DMS114 treated with DMSO at 0.1 percent for 48 hours (cell line): ENCODE measurements around the gene CCR4.
"Not testable (repeated sequence)": the region's sequence is repeated elsewhere in the genome, so short reads cannot be mapped to it uniquely, and the experiment has no call there.

Experiments
- DNase-seq: peaks from one replicate; lab custom pipeline; 2025; ENCODE audit not compliant: unreplicated experiment; lab: John Stamatoyannopoulos, UW

Gene CCR4

DNA sequence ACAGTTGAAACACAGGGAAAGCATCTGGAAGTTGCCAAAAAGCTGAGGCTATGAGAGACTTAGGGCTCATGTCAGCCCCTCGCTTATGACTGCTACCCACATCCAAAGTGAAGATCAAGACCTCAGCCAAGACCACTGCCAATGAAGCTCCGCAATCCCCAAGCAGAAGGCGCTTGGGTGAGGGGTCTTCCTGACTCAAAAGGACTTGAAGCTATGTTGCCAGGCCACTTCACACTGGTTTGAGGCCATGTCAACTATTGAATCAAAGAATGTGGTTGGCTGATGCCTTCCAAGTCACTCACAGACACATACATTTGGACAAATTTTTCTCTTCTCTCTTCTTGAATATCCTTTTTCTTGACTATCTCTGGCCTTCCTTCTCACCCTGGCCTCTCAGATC is 928 bp upstream of the CCR4 start:
- no peak for DNase-seq

GRCh38 chr3:32952369-32953077 is 1.1 kb downstream of the CCR4 start:
- DNase-seq: no peak

GRCh38 chr3:32954506-32954905 is 3.1 kb downstream of the CCR4 start:
- no peak for DNase-seq

GRCh38 chr3:32956750-32957570 is 5.5 kb downstream of the CCR4 start:
- no peak for DNase-seq

DNA sequence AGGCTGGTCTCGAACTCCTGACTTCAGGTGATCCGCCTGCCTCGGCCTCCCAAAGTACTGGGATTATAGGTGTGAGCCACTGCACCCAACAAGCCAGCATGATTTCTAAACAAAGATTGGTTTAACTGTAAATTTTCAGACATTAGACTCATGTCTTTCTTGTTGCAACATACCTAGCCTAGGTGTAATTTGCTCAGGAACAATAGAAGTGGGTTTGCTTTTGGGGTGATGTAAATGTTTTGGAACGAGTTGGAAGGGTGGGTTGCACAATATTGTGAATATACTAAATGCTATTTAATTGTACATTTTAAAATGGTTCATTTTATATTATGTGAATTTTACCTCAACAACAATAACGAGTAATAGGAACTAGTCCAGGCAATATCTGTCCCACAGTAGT is 7.1 kb downstream of the CCR4 start:
- no peak for DNase-seq

DNA sequence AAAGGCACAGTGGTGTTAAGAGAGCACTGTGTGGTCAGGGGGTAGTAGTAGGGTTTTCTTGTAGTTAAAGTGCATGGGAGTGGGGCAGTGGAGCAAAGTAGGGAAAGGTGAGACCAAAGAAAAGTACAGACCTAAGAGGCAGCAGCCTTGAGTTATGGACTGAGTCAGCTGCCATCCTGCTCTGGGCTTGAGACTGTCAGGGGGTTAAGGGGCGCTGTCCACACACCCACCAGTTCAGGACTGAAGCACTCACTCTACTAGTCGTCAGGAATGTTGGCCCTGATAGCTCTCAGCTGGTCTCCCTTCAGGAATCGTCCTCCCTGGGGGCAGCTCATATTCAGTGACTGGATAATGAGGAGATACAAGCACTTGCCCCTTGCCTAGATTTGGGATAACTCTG is 7.9 kb downstream of the CCR4 start:
- no peak for DNase-seq

GRCh38 chr3:32960404-32961170 is 9.1 kb downstream of the CCR4 start:
- no peak for DNase-seq

DNA sequence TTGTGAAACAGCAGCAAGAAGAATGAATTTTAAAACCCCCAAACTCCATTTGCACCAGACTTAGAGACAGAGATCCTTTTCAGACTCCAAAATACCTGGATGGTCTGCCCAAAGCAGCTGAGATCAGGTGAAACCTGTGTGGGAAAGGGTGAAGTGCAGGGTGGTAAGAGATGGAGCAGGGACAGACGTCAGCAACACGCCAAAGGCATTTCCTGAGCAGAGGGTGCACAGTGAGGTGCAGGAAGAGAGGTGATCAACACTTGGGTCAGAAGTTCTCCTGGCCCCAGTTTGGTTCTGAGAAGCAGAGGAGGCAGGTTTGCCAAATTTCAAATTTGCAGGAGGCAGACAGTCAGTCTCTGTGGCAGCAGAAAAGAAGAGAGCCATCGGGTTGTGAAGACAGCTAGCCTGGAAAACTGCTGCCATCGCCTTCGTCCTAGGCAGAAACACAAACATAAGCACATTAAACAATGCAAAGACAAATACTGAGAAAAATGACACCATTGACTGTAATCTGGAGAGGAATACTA is 9.8 kb downstream of the CCR4 start:
- no peak for DNase-seq

DNA sequence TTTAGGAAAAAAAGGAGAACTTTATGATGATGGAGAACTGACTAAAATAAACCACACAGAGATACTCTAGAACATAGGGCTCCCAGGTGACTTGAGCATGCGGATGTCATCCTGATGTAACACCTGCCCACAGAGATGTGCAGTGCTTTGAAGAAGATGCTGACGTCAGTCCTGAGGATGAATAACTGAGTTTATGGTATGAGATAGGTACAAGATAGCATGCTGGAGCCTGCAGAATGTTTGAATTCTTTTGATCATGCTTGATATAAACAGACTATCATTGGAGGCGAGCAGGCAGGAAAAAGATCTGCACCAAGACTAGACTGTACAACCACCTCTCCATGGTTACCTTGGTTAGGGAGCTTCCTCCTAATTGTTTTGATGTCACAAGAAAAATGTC is 12.4 kb downstream of the CCR4 start:
- no peak for DNase-seq

GRCh38 chr3:32964781-32965180 is 13.3 kb downstream of the CCR4 start:
- not testable (repeated sequence) for DNase-seq

DNA sequence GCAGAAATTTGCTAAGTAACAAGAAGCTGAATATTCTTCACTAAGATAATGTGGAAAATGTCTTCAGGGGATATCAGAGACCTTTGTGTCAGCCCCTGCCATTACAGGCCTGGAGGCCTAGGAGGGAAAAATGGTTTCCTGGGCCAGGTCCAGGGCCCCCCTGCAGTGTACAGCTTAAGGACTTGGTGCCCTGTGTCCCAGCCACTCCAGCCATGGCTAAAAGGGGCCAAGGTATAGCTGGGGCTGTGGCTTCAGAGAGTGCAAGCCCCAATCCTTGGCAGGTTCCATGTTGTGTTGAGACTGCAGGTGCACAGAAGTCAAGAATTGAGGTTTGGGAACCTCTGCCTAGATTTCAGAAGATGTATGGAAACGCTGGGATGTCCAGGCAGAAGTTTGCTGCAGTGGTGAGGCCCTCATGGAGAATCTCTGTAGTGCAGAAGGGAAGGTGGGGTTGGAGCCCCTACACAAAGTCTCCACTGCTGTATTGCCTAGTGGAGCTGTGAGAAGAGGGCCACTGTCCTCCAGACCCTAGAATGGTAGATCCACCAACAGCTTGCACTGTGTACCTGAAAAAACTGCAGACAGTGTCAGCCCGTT is 14.3 kb downstream of the CCR4 start:
- not testable (repeated sequence) for DNase-seq

- not testable (repeated sequence) for DNase-seq
These were observed 15.2 kb downstream of the CCR4 start for GRCh38 chr3:32966627-32967026.

DNA sequence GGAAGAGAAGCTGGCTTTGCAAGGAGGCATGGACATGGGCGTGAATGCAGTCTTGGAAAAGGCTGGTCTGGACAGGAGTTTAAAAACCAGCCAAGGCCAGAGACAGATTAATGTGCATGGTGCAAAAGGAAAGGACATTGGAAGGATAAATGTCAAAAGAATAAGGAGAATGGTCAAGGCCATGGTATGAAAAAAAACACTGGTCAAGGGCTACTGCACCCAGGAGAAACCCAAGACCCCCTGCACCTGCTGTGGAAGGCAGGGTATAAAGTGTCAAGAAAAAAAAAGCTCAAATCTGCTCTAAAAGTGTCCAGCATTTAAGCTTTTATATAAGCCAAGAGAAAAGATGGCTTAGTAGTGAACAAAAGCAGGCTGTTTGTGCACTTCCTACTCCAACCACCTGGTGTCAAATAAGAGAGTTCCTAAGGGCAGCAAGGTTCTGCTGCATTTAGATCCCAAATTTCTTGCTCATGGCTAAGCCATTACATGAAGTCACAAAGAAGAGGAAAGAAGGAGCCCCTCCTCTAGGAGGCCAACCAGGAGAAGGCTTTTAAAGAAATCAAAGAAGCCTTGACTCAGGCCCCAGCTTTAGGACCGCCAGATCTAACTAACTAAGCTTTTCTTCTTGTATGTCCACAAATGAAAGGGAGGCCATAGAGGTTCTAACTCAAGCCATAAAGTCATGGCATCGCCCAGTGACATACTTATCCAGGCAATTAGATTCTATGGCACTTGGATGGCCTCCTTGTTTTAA is 16.9 kb downstream of the CCR4 start:
- DNase-seq: no peak

GRCh38 chr3:32968920-32969389 is 17.5 kb downstream of the CCR4 start:
- no peak for DNase-seq

GRCh38 chr3:32969656-32970055 is 18.2 kb downstream of the CCR4 start:
- no peak for DNase-seq

DNA sequence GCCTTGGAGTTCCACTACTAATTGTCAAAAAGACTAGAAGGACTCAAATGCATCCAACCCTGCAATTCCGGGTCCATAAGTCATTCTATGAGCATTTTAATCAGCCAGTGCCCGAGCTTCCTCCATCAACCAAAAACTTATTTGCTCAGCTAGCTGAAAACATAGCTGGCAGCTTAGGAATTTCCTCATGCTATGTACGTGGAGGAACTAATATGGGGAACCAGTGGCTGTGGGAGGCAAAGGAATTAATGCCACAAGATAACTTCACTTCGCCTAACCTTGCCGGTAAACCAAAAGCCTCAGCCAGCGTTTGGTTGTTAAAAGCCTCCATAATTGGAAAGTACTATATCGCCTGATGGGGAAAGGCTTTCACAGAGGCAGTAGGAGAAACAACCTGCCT is 19.8 kb downstream of the CCR4 start:
- not testable (repeated sequence) for DNase-seq

GRCh38 chr3:32972482-32973146 is 21.2 kb downstream of the CCR4 start:
- DNase-seq: no peak

- DNase-seq: no peak
These were observed 22.5 kb downstream of the CCR4 start for GRCh38 chr3:32973982-32974381.

DNA sequence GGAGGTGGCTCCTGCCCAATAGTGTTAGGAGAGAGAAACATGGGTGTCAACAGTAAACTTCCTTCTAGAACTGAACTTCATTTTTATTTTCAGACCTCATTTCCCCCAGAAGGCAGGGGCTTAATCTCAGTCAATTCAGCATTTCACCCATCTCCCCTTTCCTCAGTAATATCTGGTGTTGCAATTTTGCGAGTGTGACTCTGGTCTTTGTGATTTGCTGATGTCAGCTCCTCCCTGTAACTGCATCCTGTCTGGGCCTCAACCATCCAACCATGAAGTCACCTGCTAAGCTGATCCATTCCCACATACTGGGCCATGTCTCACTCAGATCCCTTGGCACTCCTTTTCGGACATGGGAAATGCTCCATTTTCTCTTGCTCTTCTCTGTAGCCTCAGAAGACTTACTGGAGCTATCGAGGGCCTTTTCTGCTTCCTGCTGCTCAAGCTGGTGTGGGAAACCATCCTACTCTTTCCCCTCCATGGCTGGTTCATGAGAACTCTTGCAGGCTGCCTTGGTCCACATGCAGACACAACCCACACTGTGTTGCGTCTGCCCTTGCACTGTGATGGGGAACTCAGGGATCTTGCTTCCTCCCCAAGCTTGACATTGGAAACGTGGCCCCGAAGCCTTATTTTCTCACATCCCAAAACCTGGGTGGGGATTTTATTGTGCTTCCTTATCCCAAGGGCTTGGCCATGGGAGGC is 24.6 kb downstream of the CCR4 start:
- DNase-seq: no peak
